ENCODE measurements around the gene C12orf56.
"Not testable (repeated sequence)": the region's sequence is repeated elsewhere in the genome, so short reads cannot be mapped to it uniquely, and the experiment has no call there.

C12orf56 gene

DNA sequence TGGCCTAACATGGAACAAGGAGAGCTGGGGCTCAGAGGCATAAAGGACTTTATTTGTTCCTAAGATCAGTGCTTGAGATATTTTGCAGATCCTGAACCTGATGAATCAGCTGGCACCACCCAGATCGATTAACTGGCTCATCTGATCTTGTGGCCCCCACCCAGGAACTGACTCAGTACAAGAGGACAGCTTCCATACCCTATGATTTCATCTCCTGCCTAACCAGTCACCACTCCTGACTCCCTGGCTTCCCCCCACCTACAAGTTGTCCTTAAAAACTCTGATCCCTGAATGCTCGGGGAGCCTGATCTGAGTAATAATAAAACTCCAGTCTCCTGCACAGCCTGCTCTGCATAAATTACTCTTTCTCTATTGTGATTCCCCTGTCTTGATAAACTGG lies 5.1 kb downstream of the C12orf56 start:
- DNase-seq, result no peak

- no peak for DNase-seq
Observed at GRCh38 chr12:64385019-64385418, 5.5 kb downstream of the C12orf56 start.

GRCh38 chr12:64383675-64384074 lies 6.9 kb downstream of the C12orf56 start:
- no peak for DNase-seq

GRCh38 chr12:64362721-64363305 lies 27.7 kb downstream of the C12orf56 start:
- no peak for DNase-seq

DNA sequence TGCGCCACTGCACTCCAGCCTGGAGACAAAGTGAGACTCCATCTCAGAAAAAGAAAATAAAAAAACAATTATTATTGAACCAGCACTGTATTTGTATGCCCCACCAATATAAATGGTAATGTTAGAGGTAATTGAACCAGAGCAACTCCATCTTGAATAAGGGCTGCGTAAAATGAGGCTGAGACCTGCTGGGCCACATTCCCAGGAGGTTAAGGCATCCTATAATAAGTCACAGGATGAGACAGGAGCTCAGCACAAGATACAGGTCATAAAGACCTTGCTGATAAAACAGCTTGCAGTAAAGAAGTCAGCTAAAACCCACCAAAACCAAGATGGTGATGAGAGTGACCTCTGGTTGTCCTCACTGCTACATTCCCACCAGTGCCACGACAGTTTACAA lies 29.4 kb downstream of the C12orf56 start:
- not testable (repeated sequence) for DNase-seq

DNA sequence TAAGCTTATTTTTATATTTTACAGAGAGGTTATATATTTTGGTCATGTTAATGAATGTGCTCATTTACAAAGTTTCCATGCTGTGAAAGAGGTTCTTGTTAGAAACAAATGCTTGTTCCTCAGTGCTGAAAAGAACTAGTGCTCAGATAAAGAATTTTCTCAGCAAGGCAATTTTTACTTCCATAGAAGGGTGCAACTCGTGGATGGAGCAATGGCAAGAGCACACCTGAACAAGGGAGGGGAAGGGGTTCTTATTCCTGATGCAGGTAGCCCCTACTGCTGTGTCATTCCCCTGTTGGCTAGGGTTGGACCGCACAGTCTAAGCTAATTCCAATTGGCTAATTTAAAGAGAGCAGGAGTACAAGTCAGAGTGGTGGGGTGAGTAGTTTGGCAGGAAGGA lies 34.3 kb downstream of the C12orf56 start:
- not testable (repeated sequence) for DNase-seq

DNA sequence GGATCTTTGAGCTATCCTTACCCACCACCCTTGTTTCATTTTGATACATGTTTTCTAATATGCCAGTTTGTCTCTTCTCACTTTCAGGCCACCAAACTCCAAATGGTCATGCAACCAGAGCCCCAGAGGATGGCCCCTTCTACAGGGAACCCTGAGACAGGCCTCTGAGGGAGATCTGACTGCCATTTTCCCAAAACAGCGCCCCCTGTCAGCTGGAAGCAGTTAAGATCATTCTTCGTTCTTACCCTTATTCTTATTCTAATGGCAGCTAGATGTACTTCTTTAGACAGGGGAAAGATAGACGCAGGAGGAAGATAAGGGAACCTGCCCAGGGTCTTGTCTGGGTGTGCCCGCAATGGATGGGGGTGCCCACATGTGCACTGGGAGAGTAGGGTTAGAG lies 38.4 kb downstream of the C12orf56 start:
- DNase-seq, result no peak

DNA sequence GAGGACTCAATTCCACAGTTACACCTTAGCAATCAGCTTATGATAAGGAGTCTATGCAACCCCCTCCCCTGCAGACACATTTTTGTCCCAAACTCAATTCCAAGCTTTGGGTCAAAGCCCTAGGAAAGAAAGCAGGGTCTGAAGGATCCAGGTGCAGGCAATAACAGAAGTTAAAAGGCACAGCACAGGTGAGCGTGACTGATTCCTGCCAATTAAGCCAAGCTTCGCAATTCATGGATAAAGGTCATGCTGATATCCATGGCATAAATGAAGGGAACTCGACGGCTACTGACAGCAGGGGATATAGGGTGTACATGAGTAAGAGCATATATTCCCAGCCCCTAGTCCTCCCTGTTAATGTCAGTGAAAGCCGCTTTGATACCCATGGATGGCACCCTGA lies 39.3 kb downstream of the C12orf56 start:
- no peak for DNase-seq

DNA sequence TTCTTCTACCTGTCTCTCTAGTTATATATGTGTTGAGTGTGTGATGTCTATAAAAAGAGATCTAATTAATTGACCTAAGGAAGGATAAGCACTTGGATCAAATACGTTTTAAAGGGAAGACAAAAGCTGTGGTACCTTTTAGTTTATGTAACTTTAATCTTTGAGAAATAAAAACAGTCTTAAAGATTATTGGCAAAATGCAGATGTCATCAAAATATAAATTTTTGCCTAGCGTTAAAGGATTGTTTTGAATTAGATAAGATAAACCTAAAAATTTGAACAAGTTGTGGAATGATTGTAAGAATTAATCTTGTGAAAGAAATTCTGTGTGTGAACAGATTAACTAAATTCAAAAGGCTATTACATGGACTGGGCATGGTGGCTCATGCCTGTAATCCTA lies 42.9 kb downstream of the C12orf56 start:
- DNase-seq, result no peak

DNA sequence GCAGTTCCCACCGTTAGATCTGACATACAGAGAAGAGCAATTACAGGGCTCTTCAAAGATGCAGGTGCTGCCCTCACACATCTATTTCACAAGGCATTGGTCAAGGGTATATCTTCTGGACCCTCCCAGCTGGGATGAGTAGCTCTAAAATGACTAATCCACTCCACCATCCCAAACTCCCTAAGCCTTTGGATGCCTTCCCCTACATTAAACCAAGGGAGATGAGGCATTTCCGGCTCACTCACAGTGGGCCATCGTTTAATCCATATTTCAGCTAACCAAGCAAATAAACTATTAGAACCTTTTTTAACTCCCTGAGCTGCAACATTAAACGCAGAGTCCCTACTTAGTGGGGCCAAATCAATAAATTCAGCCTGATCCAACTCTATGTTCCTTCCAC lies 45.9 kb downstream of the C12orf56 start:
- DNase-seq, result not testable (repeated sequence)

DNA sequence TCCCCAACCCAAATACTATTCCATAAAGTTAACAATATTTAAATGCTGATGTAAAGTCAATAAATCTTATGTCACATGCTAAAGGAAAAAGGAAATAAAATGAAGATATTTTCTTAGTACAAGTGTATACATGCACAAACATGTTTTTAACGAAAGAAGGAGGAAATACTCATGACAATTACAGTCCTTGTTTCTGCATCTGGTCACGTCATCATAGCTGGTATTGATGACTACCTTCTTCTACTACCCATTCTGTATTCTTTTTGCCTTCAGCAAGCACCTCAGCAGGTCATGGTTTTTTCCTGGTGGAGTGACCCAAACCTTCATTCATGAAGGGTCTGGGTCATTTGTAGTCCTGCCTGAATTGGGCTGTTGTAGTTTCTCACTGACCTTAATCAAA lies 50.0 kb downstream of the C12orf56 start:
- not testable (repeated sequence) for DNase-seq

GRCh38 chr12:64335886-64336466 lies 54.6 kb downstream of the C12orf56 start:
- DNase-seq, result no peak

DNA sequence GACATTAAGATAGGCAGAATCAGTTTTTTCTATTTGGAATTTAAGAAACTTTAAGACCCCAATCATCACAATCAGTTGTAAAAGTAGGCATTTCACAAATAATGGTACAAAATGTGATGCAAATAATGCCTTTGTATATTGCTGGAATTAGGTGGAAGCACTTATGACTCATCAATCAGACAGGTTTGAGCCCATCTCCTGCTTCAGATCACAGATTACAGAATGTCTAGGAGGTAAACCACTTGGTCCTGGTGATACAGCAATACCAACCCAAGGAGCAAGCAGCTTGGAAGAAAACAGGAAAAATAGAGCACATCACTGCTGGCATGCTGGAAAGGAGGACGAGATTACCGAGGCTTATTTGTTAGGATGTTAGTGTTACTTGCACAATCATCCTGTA lies 57.6 kb downstream of the C12orf56 start:
- DNase-seq, result no peak

- no peak for DNase-seq
Observed at GRCh38 chr12:64332296-64332695, 58.3 kb downstream of the C12orf56 start.

GRCh38 chr12:64329031-64329710 lies 61.4 kb downstream of the C12orf56 start:
- not testable (repeated sequence) for DNase-seq

- DNase-seq, result no peak
Observed at GRCh38 chr12:64325055-64325454, 65.5 kb downstream of the C12orf56 start.

GRCh38 chr12:64323476-64324225 lies 66.9 kb downstream of the C12orf56 start:
- no peak for DNase-seq

DNA sequence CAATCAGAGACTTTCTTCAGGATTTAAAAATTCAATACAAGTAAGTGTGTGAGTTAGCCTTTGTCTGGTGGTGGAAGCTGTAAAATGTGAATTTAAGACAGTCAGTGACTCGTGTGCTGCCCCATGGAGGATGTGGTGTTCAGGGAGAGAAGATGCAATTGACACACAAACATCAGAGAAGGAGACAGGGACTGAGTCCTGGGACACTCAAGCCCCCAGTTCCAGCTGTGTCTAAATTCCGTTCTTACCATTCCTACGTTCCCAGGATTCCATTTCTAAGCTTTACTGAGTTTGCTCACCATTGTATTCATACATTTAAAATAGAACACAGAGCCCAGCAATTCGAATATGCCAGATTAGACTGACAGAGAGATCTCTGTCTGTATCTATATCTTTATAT lies 67.6 kb downstream of the C12orf56 start:
- DNase-seq, result no peak

- DNase-seq, result no peak
Observed at GRCh38 chr12:64320611-64321010, 69.9 kb downstream of the C12orf56 start.

- not testable (repeated sequence) for DNase-seq
Observed at GRCh38 chr12:64319540-64320225, 70.9 kb downstream of the C12orf56 start.

DNA sequence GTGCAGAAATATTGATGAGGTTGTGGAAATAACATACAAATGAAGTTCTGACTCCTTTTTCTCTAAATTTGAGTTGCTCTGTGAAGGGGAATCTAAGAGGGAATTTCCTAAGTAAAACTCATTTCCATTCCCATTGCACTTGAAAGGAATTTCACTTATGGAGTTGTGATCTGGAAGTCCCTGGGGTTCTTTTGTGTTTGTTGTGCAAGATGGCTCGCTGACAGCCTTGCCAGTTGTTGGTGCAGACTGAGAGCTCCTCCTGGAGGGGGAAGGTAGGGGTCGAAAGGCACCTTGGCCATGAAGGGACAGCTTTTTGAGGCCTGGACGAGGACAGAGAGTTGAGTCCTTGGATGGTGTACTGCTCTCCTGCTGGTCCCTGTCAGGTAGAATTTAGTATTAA lies 72.0 kb downstream of the C12orf56 start:
- no peak for DNase-seq

- no peak for DNase-seq
Observed at GRCh38 chr12:64311877-64312276, 78.7 kb downstream of the C12orf56 start.

DNA sequence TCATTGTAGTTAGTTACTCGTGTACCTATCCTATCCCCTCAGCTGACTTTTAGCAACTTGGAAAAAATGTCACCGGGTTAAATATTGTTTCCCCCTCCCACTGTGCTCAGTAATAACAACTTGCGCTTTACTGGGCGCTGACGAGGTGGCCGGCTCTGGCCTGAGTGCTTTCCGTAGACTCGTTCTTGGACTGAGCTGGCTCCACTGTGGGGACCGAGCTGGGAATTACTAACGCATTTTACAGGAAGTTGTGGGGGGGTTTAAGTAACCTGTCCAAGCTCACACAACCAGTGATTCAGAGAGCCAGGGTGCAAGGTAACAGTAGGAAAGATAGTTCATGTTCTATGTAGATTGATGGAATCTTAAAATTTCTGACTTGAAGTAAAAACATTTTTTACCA lies 86.0 kb downstream of the C12orf56 start:
- no peak for DNase-seq
